Gastrocnemius medialis (tissue), 4 donors: ENCODE data around the gene OR2A1.
"Not testable (repeated sequence)": the region's sequence is repeated elsewhere in the genome, so short reads cannot be mapped to it uniquely, and the experiment has no call there.

ENCODE experiments used
- POLR2A ChIP-seq, 2 donors: fragments of 450-650 bp; IDR thresholded peaks; one replicate each; pipeline ENCODE4 v1.6.1; 2017; ENCODE audit warnings: antibody characterized with exemption in 2 of 2, mild to moderate bottlenecking in 2 of 2, moderate library complexity in 2 of 2
- TF ChIP-seq, protein P1 (sequence below), 5 experiments: fragments of 450-650 bp in 3 of 5; fragments of 200-600 bp in 2 of 5; sonication (generic) in 2 of 5; IDR thresholded peaks in 4 of 5; conservative IDR thresholded peaks in 1 of 5; 1 replicate in 4 of 5; 2 replicates in 1 of 5; pipeline ENCODE4 v1.5.1; 2016 to 2019; ENCODE audit warnings: antibody characterized with exemption in 5 of 5, mild to moderate bottlenecking in 3 of 5, moderate library complexity in 3 of 5

DNA sequence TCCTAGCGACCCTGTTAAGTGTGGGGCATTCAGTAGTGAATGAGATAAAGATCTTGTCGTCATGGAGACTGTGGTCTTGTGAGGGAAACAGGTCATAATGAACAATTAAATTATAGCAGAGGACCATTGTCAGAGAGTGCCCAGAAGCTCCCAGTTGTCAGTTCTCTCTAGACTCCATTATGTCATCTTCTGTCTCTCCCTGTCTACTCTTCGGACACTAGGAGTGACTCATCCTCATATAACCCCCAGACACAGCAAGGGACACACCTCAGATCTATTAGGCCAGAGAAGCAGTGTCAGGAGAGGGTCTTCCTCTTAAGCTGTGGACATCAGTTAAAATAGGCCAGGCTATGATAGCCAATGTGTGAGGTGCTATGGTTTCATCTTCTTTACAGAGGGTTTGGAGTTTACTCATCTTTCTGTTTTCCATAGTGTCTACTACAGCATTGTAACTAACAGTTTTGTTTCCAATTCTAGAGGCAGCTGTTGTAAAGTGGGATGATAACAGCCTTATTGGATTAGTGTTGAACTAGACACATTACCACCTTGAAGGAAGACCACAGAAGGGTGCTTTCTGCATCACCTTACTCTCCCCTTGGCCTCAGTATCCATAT is 24.9 kb upstream of the OR2A1 start:
- not testable (repeated sequence) for TF ChIP-seq POLR2A (IDR thresholded peaks at IDR 0.05)
- TF ChIP-seq, protein P1, sequence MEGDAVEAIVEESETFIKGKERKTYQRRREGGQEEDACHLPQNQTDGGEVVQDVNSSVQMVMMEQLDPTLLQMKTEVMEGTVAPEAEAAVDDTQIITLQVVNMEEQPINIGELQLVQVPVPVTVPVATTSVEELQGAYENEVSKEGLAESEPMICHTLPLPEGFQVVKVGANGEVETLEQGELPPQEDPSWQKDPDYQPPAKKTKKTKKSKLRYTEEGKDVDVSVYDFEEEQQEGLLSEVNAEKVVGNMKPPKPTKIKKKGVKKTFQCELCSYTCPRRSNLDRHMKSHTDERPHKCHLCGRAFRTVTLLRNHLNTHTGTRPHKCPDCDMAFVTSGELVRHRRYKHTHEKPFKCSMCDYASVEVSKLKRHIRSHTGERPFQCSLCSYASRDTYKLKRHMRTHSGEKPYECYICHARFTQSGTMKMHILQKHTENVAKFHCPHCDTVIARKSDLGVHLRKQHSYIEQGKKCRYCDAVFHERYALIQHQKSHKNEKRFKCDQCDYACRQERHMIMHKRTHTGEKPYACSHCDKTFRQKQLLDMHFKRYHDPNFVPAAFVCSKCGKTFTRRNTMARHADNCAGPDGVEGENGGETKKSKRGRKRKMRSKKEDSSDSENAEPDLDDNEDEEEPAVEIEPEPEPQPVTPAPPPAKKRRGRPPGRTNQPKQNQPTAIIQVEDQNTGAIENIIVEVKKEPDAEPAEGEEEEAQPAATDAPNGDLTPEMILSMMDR (IDR thresholded peaks at IDR 0.05 in 4 of 5, conservative IDR thresholded peaks at IDR 0.05 in 1 of 5), result not testable (repeated sequence)
